Endothelial cell (in vitro differentiated cells): ENCODE measurements around the gene POLR2J2. TPM values are rescaled to one million over a fixed set of nuclear protein-coding genes. Genes with fewer than 3 reads are reported as not detected.
"Not testable (repeated sequence)": the region's sequence is repeated elsewhere in the genome, so short reads cannot be mapped to it uniquely, and the experiment has no call there.

Source experiments
- DNase-seq: peaks from one replicate; pipeline ENCODE4 v3.0.0; 2021; ENCODE audit warnings: low spot score
- H3K27ac Mint-ChIP-seq: one replicate; pipeline ENCODE4 v1.8.0; 2021; ENCODE audit warnings: mixed read lengths, inconsistent platforms; ENCODE audit not compliant: unreplicated experiment
- H3K27me3 Mint-ChIP-seq: one replicate; pipeline ENCODE4 v1.8.0; 2021; ENCODE audit warnings: mild to moderate bottlenecking, moderate library complexity, mixed read lengths, inconsistent platforms; ENCODE audit not compliant: unreplicated experiment
- H3K36me3 Mint-ChIP-seq: one replicate; pipeline ENCODE4 v1.8.0; 2021; ENCODE audit warnings: mild to moderate bottlenecking, low read depth, mixed read lengths, inconsistent platforms; ENCODE audit not compliant: unreplicated experiment
- H3K4me1 Mint-ChIP-seq: one replicate; pipeline ENCODE4 v1.8.0; 2021; ENCODE audit warnings: mild to moderate bottlenecking, mixed read lengths, inconsistent platforms; ENCODE audit not compliant: unreplicated experiment
- H3K4me3 Mint-ChIP-seq: one replicate; pipeline ENCODE4 v1.8.0; 2021; ENCODE audit warnings: mild to moderate bottlenecking, mixed read lengths, inconsistent platforms; ENCODE audit not compliant: unreplicated experiment
- H3K9me3 Mint-ChIP-seq: one replicate; pipeline ENCODE4 v1.8.0; 2021; ENCODE audit warnings: mixed read lengths, inconsistent platforms; ENCODE audit not compliant: unreplicated experiment
- long read RNA-seq: library from polyadenylated mRNA; unstranded; transcript quantifications from one replicate; pipeline ENCODE4 v2.0.0, GENCODE V29; 2020; ENCODE audit not compliant: unreplicated experiment
- total RNA-seq: library from RNA; stranded (reverse); fragmentation: NEBNext Ultra II Directional; extraction: Animal tissue kit (Norgen Biotek cat#: 25700); gene quantifications from one replicate; pipeline ENCODE4 v1.2.1, GENCODE V29; 2021; ENCODE audit not compliant: unreplicated experiment

Gene POLR2J2
- 9.4 TPM for total RNA-seq
- long read RNA-seq: 0 reads

- H3K36me3 Mint-ChIP-seq, H3K4me1 Mint-ChIP-seq, H3K4me3 Mint-ChIP-seq, H3K27ac Mint-ChIP-seq, H3K9me3 Mint-ChIP-seq, H3K27me3 Mint-ChIP-seq, DNase-seq: not testable (repeated sequence)
Measured at GRCh38 chr7:102671166-102671955, at the start of gene POLR2J2. Gene POLR2J2, minus strand, starts transcription at chr7:102671663. Its CDS starts 62 bp downstream, at chr7:102671601.

GRCh38 chr7:102718491-102718890 lies 47.0 kb upstream of the POLR2J2 start:
- DNase-seq, H3K36me3 Mint-ChIP-seq, H3K9me3 Mint-ChIP-seq, H3K4me1 Mint-ChIP-seq, H3K27me3 Mint-ChIP-seq, H3K4me3 Mint-ChIP-seq, H3K27ac Mint-ChIP-seq: not testable (repeated sequence)

GRCh38 chr7:102715718-102716117 lies 44.3 kb upstream of the POLR2J2 start:
- not testable (repeated sequence) for H3K9me3 Mint-ChIP-seq, DNase-seq, H3K27ac Mint-ChIP-seq, H3K27me3 Mint-ChIP-seq, H3K4me1 Mint-ChIP-seq, H3K4me3 Mint-ChIP-seq, H3K36me3 Mint-ChIP-seq

- not testable (repeated sequence) for H3K36me3 Mint-ChIP-seq, H3K4me3 Mint-ChIP-seq, H3K27me3 Mint-ChIP-seq, H3K4me1 Mint-ChIP-seq, H3K9me3 Mint-ChIP-seq, DNase-seq
- peak overlapping the region; percentile 28 for H3K27ac Mint-ChIP-seq
Measured at GRCh38 chr7:102714774-102715522, 43.5 kb upstream of the POLR2J2 start.

- H3K4me3 Mint-ChIP-seq, DNase-seq, H3K36me3 Mint-ChIP-seq, H3K27me3 Mint-ChIP-seq, H3K9me3 Mint-ChIP-seq, H3K4me1 Mint-ChIP-seq, H3K27ac Mint-ChIP-seq: not testable (repeated sequence)
Measured at GRCh38 chr7:102713691-102714080, 42.2 kb upstream of the POLR2J2 start.

- DNase-seq, H3K4me1 Mint-ChIP-seq, H3K9me3 Mint-ChIP-seq, H3K36me3 Mint-ChIP-seq, H3K27me3 Mint-ChIP-seq, H3K4me3 Mint-ChIP-seq, H3K27ac Mint-ChIP-seq: not testable (repeated sequence)
Measured at GRCh38 chr7:102713011-102713690, 41.7 kb upstream of the POLR2J2 start.

GRCh38 chr7:102698962-102699750 lies 27.7 kb upstream of the POLR2J2 start:
- not testable (repeated sequence) for H3K27me3 Mint-ChIP-seq, H3K9me3 Mint-ChIP-seq, H3K4me3 Mint-ChIP-seq, H3K4me1 Mint-ChIP-seq, H3K27ac Mint-ChIP-seq, H3K36me3 Mint-ChIP-seq, DNase-seq

- H3K27me3 Mint-ChIP-seq, H3K4me1 Mint-ChIP-seq: not testable (repeated sequence)
Measured at GRCh38 chr7:102697642-102698512, 26.4 kb upstream of the POLR2J2 start.

GRCh38 chr7:102696009-102696408 lies 24.5 kb upstream of the POLR2J2 start:
- H3K27me3 Mint-ChIP-seq, H3K4me3 Mint-ChIP-seq, H3K4me1 Mint-ChIP-seq, H3K9me3 Mint-ChIP-seq, H3K36me3 Mint-ChIP-seq, DNase-seq, H3K27ac Mint-ChIP-seq: not testable (repeated sequence)

More at GRCh38 chr7:102697642-102698512, 26.4 kb upstream of the POLR2J2 start:
- H3K9me3 Mint-ChIP-seq, DNase-seq, H3K36me3 Mint-ChIP-seq, H3K27ac Mint-ChIP-seq, H3K4me3 Mint-ChIP-seq: not testable (repeated sequence)

- not testable (repeated sequence) for H3K4me1 Mint-ChIP-seq, DNase-seq, H3K27ac Mint-ChIP-seq, H3K9me3 Mint-ChIP-seq, H3K4me3 Mint-ChIP-seq, H3K27me3 Mint-ChIP-seq, H3K36me3 Mint-ChIP-seq
Measured at GRCh38 chr7:102695033-102695552, 23.6 kb upstream of the POLR2J2 start.
